Mesodermal cell (in vitro differentiated cells): ENCODE data around the gene HTR1D.
"Not testable (repeated sequence)": the region's sequence is repeated elsewhere in the genome, so short reads cannot be mapped to it uniquely, and the experiment has no call there.

Source experiments
- H3K27ac ChIP-seq: 2 replicates; pipeline ENCODE4 v1.7.0; 2013; ENCODE audit warnings: mild to moderate bottlenecking, low read depth, low read length, moderate library complexity; ENCODE audit not compliant: severe bottlenecking
- H3K36me3 ChIP-seq: 2 replicates; pipeline ENCODE4 v1.7.1; 2013; ENCODE audit warnings: mild to moderate bottlenecking, low read length, moderate library complexity; ENCODE audit not compliant: control insufficient read depth, insufficient read depth
- H3K4me1 ChIP-seq: one replicate; pipeline ENCODE4 v1.7.1; 2013; ENCODE audit warnings: mild to moderate bottlenecking, low read length; ENCODE audit not compliant: insufficient read depth, control insufficient read depth, poor library complexity, severe bottlenecking
- H3K4me3 ChIP-seq: 2 replicates; pipeline ENCODE4 v1.7.0; 2013; ENCODE audit warnings: low read length, control low read depth, mild to moderate bottlenecking; ENCODE audit not compliant: insufficient read depth, poor library complexity, severe bottlenecking; ENCODE audit errors: extremely low read depth
- H3K9me3 ChIP-seq: 2 replicates; pipeline ENCODE4 v1.7.1; 2013; ENCODE audit warnings: mild to moderate bottlenecking, low read length, moderate library complexity; ENCODE audit not compliant: control insufficient read depth
- WGBS, 2 experiments: methylation state at CpG; one replicate each; pipeline ENCODE4 v1.1.5; 2013; ENCODE audit warnings: missing lambda C conversion rate in 2 of 2; ENCODE audit not compliant: insufficient coverage in 2 of 2; 5-methylcytosine and 5-hydroxymethylcytosine counted together

HTR1D gene

GRCh38 chr1:23200883-23201282 lies 16.4 kb downstream of the HTR1D start:
- Histone ChIP-seq H3K36me3 (no peaks in the 10 kb centered on the region), H3K4me3 (no peak overlapping the region), H3K4me1 (peaks cover 18% of the 10 kb centered on the region), H3K27ac (no peak overlapping the region), H3K9me3 (peaks cover 9% of the 10 kb centered on the region)
- no CpG with 5 or more reads among the region's 1 CpG for WGBS, 2 experiments

GRCh38 chr1:23198373-23198772 lies 18.9 kb downstream of the HTR1D start:
- 80% methylated on average over 1 of the region's 4 CpGs; no CpG with 5 or more reads in 1 of the 2 experiments for WGBS, 2 experiments
- no peaks in the 10 kb centered on the region for H3K36me3 ChIP-seq
- H3K27ac ChIP-seq: no peak overlapping the region
- H3K9me3 ChIP-seq: peaks cover under 1% of the 10 kb centered on the region
- H3K4me3 ChIP-seq: no peak overlapping the region
- peaks cover 38% of the 10 kb centered on the region for H3K4me1 ChIP-seq

- peak overlapping the region; percentile 76 for H3K27ac ChIP-seq
- H3K9me3 ChIP-seq: no peaks in the 10 kb centered on the region
- no peak overlapping the region for H3K4me3 ChIP-seq
- H3K4me1 ChIP-seq: peaks cover 31% of the 10 kb centered on the region
- WGBS, 2 experiments: 76 to 81% methylated on average over 7 to 9 of the region's 10 CpGs
- no peaks in the 10 kb centered on the region for H3K36me3 ChIP-seq
These were observed 20.5 kb downstream of the HTR1D start for GRCh38 chr1:23196627-23197328.

GRCh38 chr1:23194119-23194984 lies 22.9 kb downstream of the HTR1D start:
- H3K36me3 ChIP-seq: no peaks in the 10 kb centered on the region
- WGBS, 2 experiments: 75 to 83% methylated on average over 7 to 9 of the region's 11 CpGs
- no peak overlapping the region for H3K4me3 ChIP-seq
- H3K27ac ChIP-seq: peak overlapping the region; percentile 90
- no peaks in the 10 kb centered on the region for H3K9me3 ChIP-seq
- peaks cover 31% of the 10 kb centered on the region for H3K4me1 ChIP-seq

DNA sequence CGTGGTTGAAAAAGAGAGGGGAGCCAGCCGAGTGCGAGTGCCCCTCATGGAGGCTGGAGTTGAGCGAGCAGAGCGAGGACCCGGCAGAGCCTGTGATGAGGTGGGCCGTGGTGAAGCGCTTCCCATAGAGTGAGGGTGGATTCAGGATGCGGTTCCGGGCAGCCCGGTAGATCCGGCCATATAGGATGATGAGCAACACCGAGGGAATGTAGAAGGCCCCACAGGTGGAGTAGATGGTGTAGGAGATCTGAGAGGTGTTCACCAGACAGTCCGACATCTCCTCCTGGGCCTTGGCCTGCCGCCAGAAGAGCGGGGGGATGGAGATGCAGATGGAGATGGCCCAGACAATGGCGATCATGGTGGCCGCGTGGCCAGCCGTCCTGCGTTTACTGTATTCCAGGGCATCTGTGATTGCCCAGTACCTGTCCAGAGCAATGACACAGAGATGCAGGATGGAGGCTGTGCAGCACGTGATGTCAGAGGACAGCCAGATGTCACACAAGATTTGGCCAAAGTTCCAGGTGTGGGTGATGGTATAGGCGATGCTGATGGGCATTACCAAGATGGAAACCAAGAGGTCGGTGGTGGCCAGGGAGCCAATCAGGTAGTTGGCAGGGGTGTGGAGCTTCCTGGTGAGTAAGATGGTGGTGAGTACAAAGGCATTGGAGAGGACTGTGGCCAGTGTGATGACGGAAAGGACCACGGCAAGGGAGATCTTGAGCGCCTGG lies 23.7 kb downstream of the HTR1D start:
- no peaks in the 10 kb centered on the region for H3K36me3 ChIP-seq
- peaks cover 33% of the 10 kb centered on the region for H3K4me1 ChIP-seq
- no peak overlapping the region for H3K27ac ChIP-seq
- H3K4me3 ChIP-seq: no peak overlapping the region
- H3K9me3 ChIP-seq: no peaks in the 10 kb centered on the region
- WGBS, 2 experiments: 97 to 98% methylated on average over 21 to 27 of the region's 27 CpGs

GRCh38 chr1:23191199-23191598 lies 26.1 kb downstream of the HTR1D start:
- Histone ChIP-seq H3K9me3 (no peaks in the 10 kb centered on the region), H3K4me1 (peaks cover 27% of the 10 kb centered on the region), H3K4me3 (no peak overlapping the region), H3K27ac (no peak overlapping the region), H3K36me3 (no peaks in the 10 kb centered on the region)
- WGBS, 2 experiments: 85 to 92% methylated on average over 2 to 3 of the region's 3 CpGs

DNA sequence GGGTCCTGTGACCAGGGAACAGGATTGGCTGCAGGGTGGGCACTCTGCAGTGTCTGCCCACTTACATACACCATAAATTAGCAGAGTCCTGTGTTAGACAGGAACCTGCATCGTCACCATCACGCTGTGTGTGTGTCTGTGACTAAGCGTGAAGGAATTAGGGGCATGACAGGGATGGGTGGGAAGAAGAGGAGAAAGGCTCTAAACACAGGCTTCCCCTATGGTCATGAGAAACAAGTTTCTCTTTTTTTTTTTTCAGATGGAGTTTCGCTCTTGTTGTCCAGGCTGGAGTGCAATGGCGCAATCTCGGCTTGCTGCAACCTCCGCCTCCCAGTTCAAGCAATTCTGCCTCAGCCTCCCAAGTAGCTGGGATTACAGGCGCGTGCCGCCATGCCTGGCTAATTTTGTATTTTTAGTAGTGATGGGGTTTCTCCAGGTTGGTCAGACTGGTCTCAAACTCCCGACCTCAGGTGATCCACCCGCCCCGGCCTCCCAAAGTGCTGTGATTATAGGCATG lies 28.3 kb downstream of the HTR1D start:
- 83 to 84% methylated on average over 9 to 10 of the region's 13 CpGs for WGBS, 2 experiments
- not testable (repeated sequence) for H3K4me1 ChIP-seq, H3K4me3 ChIP-seq, H3K36me3 ChIP-seq, H3K9me3 ChIP-seq
- peak overlapping the region; percentile 33 for H3K27ac ChIP-seq

DNA sequence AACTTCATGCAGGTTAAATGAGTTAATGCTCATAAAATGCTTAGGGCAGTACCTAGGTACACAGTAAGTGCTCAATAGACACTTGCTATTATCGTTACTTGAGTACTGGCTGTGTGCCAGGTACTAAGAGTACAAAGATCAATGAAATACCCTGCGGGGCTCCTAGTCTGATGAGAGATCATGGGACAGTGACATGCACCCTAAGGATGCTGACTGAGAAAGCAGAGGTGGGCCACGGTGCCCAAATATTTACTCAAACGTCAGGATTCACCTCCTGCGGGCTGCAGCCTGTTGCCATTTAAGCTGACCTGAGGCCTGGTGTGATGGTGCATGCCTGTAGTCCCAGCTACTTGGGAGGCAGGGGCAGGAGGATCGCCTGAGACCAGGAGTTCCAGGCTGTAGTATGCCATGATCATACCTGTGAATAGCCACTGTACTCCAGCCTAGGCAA lies 28.8 kb downstream of the HTR1D start:
- Histone ChIP-seq H3K4me1 (peaks cover 5% of the 10 kb centered on the region), H3K9me3 (no peaks in the 10 kb centered on the region), H3K36me3 (no peaks in the 10 kb centered on the region), H3K27ac (peak overlapping the region; percentile 33), H3K4me3 (no peak overlapping the region)
- WGBS, 2 experiments: 85 to 90% methylated on average over 5 to 6 of the region's 6 CpGs

DNA sequence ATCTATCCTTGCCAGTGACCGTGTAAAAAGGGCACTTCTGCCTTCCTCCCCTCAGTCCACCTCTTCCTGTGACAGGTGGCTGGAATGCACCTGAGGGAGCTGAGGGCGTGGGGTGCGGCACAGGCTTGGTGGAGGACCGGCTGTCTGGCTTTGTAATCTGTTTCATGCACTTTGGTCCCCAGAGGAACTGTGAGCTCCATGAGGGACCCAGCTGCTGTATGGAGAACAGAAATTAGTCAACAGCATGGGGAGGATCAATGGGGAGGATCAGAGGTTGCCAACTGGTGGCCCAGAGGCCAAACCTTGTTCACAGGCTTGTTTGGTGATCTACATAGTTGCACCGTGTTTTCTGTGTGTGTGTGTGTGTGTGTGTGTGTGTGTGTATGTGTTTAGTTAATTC lies 29.7 kb downstream of the HTR1D start:
- no peaks in the 10 kb centered on the region for H3K36me3 ChIP-seq
- H3K4me1 ChIP-seq: peaks cover 5% of the 10 kb centered on the region
- WGBS, 2 experiments: 75 to 91% methylated on average over 1 of the region's 5 CpGs
- no peaks in the 10 kb centered on the region for H3K9me3 ChIP-seq
- no peak overlapping the region for H3K4me3 ChIP-seq
- H3K27ac ChIP-seq: no peak overlapping the region

- H3K4me1 ChIP-seq: peaks cover 5% of the 10 kb centered on the region
- no peak overlapping the region for H3K4me3 ChIP-seq
- no peak overlapping the region for H3K27ac ChIP-seq
- no peaks in the 10 kb centered on the region for H3K36me3 ChIP-seq
- 94% methylated on average over 3 to 4 of the region's 4 CpGs for WGBS, 2 experiments
- H3K9me3 ChIP-seq: no peaks in the 10 kb centered on the region
These were observed 31.9 kb downstream of the HTR1D start for GRCh38 chr1:23185381-23185780.
